GM18502 (cell line): ENCODE results near the gene DOK5.
"Not testable (repeated sequence)": the region's sequence is repeated elsewhere in the genome, so short reads cannot be mapped to it uniquely, and the experiment has no call there.

Source experiments
- ATAC-seq: cut with Tn5 transposase; IDR thresholded peaks from one replicate; pipeline ENCODE4 v1.9.1; 2021; ENCODE audit warnings: mild to moderate bottlenecking; ENCODE audit not compliant: unreplicated experiment, poor library complexity

The DOK5 gene

DNA sequence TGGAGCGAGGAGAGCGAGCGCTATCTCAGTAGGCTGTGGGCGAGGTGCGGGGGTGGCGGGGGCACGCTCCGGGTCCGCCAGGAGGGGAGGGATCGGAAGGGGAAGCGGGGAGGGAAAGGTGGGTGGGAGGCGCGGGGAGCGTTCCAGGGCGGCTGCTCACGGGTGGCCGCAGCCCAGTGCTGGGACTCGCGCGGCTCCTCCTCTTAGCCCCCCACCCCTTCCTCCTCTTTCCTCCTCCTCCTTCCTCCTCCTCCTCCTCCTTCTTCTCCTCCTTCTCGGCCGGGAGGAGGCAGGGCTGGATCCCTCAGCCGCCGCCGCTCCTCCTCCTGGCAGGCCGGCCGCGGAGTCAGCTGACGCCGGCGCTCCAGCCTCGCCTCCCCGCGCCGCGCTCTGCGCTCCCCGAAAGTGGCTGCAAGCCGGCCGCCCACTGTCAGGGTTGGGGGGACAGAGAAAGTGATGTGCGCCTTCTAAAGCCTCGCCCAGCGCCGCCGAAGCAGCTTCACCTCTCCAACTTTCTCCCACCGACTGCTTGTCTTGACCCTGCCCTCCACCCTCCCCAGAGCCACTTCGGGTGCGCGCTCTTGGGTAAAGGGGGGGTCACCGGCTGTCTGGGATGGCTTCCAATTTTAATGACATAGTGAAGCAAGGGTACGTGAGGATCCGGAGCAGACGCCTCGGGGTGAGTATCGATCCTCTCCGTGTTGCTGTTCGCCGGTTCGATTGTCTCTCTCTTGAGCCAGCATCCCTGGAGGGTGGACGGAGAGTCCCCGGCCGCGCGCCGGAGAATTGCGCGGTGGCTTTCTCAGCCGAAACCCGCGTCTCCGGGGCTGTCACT is at the start of gene DOK5:
Gene DOK5 (plus strand): TSS at position 260 of the 835 bp plus-strand sequence. CDS start 354 bp downstream, at position 614.
- no peak for ATAC-seq

GRCh38 chr20:54429364-54429763 is 46.0 kb upstream of the DOK5 start:
- ATAC-seq = no peak

DNA sequence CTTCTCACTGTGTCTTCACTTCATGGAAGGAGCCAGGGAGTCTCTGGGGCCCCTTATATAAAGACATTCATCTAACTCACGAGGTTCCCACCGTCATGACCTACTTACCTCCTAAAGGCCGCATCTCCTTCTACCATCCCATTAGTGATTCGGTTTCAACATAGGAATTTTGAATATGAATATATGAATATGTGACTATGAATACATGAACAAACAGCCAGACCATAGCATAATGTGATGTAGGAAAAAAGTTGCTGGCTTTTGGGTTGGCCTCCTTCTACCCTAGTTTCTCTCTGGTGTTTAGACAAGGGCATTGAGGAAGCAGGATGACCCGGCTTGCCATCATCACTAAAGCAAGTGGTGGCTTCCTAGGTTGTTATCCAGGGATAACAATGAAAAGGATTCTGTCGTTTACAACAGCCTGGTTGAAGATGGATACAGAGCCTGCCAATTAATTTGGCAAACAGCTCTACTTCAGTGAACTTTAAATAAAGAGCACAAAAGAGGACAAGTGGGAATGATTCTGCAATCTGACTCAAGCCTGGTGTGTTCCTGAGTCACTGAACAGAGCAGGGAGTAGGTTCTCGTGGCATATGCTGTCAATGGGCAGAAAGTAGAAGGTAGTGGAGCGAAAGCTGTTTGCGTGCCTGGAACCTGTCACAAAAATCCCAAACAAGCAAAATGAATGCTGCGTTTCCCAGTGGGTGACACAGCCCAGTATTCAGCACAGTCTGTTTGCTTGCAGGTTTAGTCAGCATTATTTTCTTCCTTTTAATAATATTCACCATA is 44.0 kb upstream of the DOK5 start:
- ATAC-seq = no peak

DNA sequence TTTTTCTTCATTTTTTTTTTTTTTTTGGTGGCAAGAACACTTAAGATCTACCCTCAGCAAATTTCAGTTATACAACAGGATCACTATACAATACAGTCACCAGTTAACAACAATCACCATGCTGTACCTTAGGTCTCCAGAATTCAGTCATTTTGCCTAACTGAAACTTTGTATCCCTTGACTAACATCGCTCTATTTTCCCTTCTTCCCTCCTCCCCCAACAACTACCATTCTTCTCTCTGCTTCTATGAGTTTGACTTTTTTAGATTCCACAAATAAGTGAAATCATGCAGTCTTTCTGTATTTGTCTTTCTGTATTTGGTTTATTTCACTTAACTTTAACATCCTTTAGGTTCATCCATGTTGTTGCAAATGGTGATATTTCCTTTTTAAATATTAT is 42.4 kb upstream of the DOK5 start:
- ATAC-seq = no peak

GRCh38 chr20:54433636-54434035 is 41.8 kb upstream of the DOK5 start:
- no peak for ATAC-seq

DNA sequence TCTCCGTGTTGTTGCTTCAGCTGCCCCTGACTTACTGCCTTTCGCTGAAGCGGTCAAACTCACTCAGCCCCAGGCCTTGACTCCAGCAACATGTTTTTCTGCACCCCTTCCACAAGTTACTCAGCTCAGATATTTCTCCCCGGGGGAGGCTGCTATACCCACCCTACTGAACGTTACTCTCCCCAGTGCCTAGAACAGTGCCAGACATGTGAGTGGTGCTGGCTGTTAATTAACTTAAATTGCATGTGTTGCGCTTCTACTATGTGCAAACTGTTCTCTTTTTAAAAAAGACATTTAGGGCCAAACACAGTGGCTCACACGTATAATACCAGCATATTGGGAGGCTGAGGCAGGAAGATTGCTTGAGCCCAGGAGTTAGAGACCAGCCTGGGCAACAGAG is 41.2 kb upstream of the DOK5 start:
- no peak for ATAC-seq

- no peak for ATAC-seq
These were observed 40.4 kb upstream of the DOK5 start for GRCh38 chr20:54435015-54435414.

- ATAC-seq = not testable (repeated sequence)
These were observed 39.0 kb upstream of the DOK5 start for GRCh38 chr20:54436410-54436809.

GRCh38 chr20:54438166-54438565 is 37.2 kb upstream of the DOK5 start:
- ATAC-seq = no peak

GRCh38 chr20:54450207-54450606 is 25.2 kb upstream of the DOK5 start:
- ATAC-seq = no peak

GRCh38 chr20:54451171-54451570 is 24.2 kb upstream of the DOK5 start:
- no peak for ATAC-seq

DNA sequence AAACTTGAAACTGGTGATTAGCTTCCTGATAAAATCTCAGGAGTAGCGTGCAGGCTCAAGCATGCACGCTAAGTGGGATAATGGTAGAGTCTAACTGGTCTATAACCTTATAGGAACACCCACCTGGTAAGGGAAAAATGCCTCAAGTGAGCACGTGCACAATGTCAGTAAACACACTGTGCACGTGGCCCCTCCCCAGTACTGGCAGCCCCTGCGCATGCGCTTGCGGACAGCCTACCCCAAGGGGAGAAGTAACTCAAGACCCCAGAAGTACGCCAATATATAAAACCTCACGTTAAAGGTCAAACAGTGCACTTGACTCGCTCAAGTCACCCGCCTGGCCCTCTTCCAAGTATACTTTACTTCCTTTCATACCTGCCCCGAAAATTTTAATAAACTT is 23.1 kb upstream of the DOK5 start:
- no peak for ATAC-seq

DNA sequence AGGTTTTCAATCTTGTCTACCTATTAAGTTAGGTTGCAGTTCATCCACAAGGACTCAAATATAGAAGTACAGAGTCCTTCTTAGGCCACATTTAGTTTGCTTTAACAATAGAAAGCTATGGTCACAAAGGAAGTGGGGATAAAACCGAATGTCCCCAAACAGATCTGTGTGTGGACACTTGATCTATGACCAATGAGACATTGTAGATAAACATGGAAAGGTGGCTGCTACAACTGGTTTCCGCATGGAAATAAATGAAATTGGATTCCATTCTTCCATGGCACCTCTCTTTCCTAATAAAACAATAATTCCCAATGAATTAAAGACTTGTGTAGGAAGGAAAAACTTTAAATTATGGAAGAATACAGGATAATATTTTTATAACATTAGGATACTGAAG is 20.4 kb upstream of the DOK5 start:
- no peak for ATAC-seq

DNA sequence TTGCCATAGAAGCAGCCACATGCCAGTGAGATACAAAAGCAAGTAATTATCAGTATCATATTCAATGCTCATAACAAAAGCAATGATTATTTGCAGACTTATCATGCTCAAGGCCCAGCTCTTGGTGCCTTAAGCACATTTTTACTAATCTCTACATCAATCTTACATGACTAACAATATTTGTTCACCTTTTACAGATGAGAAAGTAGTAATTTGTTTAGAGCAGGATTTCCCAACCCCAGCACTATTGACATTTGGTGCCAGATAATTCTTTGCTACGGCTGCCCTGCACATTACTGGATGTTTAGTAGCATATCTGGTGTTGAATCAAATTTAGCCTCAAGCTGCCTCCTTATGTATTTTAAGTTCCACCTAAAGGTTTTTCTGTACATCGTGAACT is 19.0 kb upstream of the DOK5 start:
- no peak for ATAC-seq

DNA sequence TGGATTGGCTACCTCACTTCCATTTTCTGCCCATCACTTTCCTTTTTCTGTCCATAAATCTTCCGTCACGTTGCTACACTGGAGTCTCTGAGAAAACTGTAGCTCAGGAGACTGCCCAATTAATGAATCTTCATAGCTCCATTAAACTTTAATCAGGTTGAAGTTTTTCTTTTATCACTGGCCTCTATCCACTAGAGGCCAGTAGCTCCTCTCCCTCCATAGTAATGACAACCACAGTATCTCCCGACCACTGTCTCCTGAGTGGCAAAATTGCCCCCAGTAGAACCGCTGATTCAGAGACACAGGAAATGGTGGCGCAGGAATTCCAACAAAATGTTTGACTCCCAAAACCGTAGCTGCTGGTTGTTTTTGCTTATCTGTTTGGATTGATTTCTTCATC is 18.4 kb upstream of the DOK5 start:
- no peak for ATAC-seq

GRCh38 chr20:54458219-54458618 is 17.2 kb upstream of the DOK5 start:
- no peak for ATAC-seq

DNA sequence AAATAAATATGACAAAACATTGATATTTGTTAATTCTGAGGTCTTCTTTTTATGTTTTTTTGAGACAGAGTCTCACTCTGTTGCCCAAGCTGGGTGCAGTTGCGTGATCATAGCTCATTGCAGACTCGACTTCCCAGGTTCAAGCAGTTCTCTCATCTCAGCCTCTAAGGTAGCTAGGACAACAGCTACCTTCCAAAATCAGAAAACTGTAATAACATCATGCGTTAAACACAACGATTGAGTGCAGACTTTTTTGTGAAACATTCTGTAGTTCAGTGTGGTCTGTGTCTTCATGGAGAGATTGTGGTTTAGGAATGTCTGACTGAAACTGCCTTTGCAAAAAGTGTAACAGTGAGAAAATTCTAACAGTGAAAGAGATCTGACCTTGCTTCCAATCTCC is 16.1 kb upstream of the DOK5 start:
- no peak for ATAC-seq

DNA sequence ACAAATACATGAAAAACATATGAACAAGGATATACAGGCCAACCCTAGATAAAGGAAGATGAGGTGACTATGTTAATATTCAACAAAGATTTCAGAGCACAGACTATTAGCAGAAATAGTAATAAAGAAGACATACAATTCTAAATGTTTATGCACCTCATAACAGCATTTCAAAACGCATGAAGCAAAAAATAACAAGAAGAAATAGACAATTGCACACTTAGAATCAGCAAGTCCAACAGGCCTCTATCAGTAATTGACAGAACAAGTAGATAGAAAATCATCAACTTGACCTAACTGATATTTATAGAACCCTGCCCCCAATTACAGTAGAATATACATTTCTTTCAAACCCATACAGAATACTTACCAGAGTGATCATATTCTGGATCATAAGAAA is 11.4 kb upstream of the DOK5 start:
- no peak for ATAC-seq

GRCh38 chr20:54466127-54466526 is 9.3 kb upstream of the DOK5 start:
- ATAC-seq = no peak

- ATAC-seq = no peak
These were observed 7.8 kb upstream of the DOK5 start for GRCh38 chr20:54467622-54468021.

DNA sequence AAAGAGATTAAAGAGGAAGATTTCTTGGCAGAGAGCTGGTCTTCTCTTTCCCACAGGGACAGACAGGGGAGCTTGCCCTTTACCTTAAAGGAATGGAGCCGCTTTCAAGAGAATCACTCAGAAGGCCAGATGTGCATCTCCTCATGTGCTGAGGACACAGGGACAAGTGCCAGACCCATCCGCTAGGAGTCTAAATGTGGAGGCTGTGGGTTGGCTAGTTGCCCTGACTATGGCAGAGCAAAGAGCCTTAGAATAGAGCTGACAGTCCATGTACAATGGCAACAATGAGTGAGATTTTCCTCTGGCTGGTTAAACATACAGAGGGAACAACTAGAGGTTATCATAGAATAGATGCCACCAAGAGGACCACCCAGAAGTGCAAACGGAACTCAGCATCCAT is 7.3 kb upstream of the DOK5 start:
- no peak for ATAC-seq

GRCh38 chr20:54469293-54469692 is 6.1 kb upstream of the DOK5 start:
- ATAC-seq = no peak
